Measurements from ENCODE around the gene WNK2.

Gene WNK2

GRCh38 chr9:93185266-93186214 is 1.6 kb downstream of the WNK2 start:
- DNase-seq (ENCODE audit: low read depth, low spot score): no peak

GRCh38 chr9:93186215-93186945 is 2.4 kb downstream of the WNK2 start:
- no peak for DNase-seq (ENCODE audit: low read depth, low spot score)

GRCh38 chr9:93187047-93187446 is 3.1 kb downstream of the WNK2 start:
- no peak for DNase-seq (ENCODE audit: low read depth, low spot score)

GRCh38 chr9:93187574-93187973 is 3.6 kb downstream of the WNK2 start:
- no peak for DNase-seq (ENCODE audit: low read depth, low spot score)

- no peak for DNase-seq (ENCODE audit: low read depth, low spot score)
These were observed 4.8 kb downstream of the WNK2 start for GRCh38 chr9:93188426-93189368.

- DNase-seq (ENCODE audit: low read depth, low spot score): no peak
These were observed 5.6 kb downstream of the WNK2 start for GRCh38 chr9:93189369-93190132.

GRCh38 chr9:93190133-93190525 is 6.2 kb downstream of the WNK2 start:
- DNase-seq (ENCODE audit: low read depth, low spot score): no peak

- no peak for DNase-seq (ENCODE audit: low read depth, low spot score)
These were observed 6.9 kb downstream of the WNK2 start for GRCh38 chr9:93190656-93191353.

- no peak for DNase-seq (ENCODE audit: low read depth, low spot score)
These were observed 7.4 kb downstream of the WNK2 start for GRCh38 chr9:93191354-93191660.

GRCh38 chr9:93192721-93193387 is 8.9 kb downstream of the WNK2 start:
- DNase-seq (ENCODE audit: low read depth, low spot score): no peak

GRCh38 chr9:93193388-93194220 is 9.7 kb downstream of the WNK2 start:
- DNase-seq (ENCODE audit: low read depth, low spot score): no peak

- no peak for DNase-seq (ENCODE audit: low read depth, low spot score)
These were observed 10.3 kb downstream of the WNK2 start for GRCh38 chr9:93194221-93194625.

GRCh38 chr9:93194641-93195040 is 10.7 kb downstream of the WNK2 start:
- DNase-seq (ENCODE audit: low read depth, low spot score): no peak

GRCh38 chr9:93196096-93197055 is 12.4 kb downstream of the WNK2 start:
- no peak for DNase-seq (ENCODE audit: low read depth, low spot score)

- DNase-seq (ENCODE audit: low read depth, low spot score): no peak
These were observed 13.7 kb downstream of the WNK2 start for GRCh38 chr9:93197670-93198069.

- no peak for DNase-seq (ENCODE audit: low read depth, low spot score)
These were observed 14.3 kb downstream of the WNK2 start for GRCh38 chr9:93198117-93198837.

All from brain pericyte (primary cell).